Fibroblast of lung (primary cell): ENCODE results near the gene KRT74.

Source experiments
- CTCF ChIP-seq, 2 donors: IDR thresholded peaks in 1 of 2; conservative IDR thresholded peaks in 1 of 2; 1 replicate in 1 of 2; 2 replicates in 1 of 2; pipeline ENCODE4 v1.5.1; 2011 to 2012; ENCODE audit warnings: low read length in 2 of 2, control low read depth in 1 of 2, inconsistent platforms in 1 of 2, low read depth in 1 of 2, mild to moderate bottlenecking in 1 of 2
- EZH2 ChIP-seq: IDR thresholded peaks from 2 replicates; pipeline ENCODE4 v1.5.1; 2012; ENCODE audit warnings: low read length, control low read depth, mild to moderate bottlenecking; ENCODE audit errors: missing control alignments

DNA sequence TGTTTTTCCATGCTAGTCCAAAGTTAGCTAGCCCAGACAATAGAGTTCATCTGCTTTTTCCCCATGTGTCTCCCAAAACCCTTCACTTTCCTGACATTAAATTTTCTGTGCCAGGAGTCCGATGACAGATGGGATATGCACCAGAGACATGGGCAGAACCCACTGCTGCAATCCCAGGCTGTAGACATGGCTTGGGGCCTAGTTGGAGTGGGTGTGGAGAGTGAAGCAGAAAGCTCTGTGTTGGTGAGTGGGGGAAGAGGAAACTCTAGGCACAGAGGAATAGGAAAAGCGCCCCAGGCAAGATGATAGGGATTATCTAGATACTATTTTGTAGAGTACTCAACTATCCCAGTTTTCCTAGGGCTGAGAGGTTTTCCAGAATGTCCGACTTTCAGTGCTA is 4.8 kb upstream of the KRT74 start:
- TF ChIP-seq CTCF (conservative IDR thresholded peaks at IDR 0.05 in 1 of 2, IDR thresholded peaks at IDR 0.05 in 1 of 2; ENCODE audit: low read depth in 1 of 2, low read length in 2 of 2) (no peak), EZH2 (no peak)
